Stimulated activated CD8-positive, alpha-beta memory T cell treated with anti-CD3 and anti-CD28 coated beads, Interleukin-2, amount 100 ng/mL, for 1 hour (primary cell): ENCODE results near the gene FAM114A1.
A peak's percentile ranks its signal among the peaks of the same experiment; 100 is the strongest.

ENCODE experiments used
- DNase-seq, 2 donors: peaks; one replicate each; pipeline ENCODE4 v3.0.0-alpha.2; 2020; ENCODE audit warnings: low read depth in 2 of 2

The FAM114A1 gene

GRCh38 chr4:38867478-38868058 is at the start of gene FAM114A1:
Gene FAM114A1, plus strand, starts transcription at chr4:38867806. Its CDS starts 10,273 bp downstream, at chr4:38878079.
- DNase-seq = no peak

DNA sequence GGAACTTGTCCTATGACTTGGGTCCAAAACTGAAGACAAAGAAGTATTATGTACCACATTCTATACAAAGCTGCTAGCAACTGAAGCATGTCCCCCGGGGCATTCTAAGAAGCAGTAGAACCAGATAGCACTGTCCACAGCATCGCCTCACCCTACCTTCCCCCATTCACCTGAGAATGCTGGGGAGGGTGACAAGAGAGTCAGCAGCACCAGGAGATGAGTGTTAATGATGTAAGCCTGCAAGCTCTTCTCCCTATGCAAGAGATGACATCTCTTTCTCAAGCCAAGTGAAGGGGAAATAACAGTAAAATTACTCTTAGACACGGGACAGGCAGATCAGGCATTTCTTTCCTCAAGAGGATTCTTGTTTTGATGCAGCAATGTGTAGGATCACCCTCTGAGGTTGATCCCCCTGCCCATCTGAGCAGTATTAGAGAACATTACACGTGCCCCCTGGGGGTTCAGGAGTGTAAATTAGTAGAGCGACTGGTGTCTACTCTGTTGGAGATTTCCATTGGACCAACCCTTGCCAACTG is 49.1 kb upstream of the FAM114A1 start:
- DNase-seq = no peak

- DNase-seq = no peak
Measured at GRCh38 chr4:38819569-38819968, 48.0 kb upstream of the FAM114A1 start.

GRCh38 chr4:38820329-38821061 is 47.1 kb upstream of the FAM114A1 start:
- DNase-seq = no peak

DNA sequence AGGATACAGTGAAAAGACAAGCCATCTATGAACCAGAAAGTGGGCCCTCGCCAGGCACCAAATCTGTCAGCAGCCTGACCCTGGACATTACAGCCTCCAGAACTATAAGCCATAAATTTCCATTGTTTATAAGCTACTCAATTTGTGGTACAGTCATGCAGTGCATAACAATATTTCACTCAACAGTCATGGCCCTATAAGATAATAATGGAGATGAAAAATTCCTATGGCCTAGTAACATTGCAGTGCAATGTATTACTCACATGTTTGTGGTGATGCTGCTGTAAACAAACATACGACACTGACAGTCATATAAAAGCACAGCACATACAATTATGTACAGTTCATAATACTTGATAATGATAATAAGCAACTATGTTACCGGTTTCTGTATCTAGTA is 45.9 kb upstream of the FAM114A1 start:
- DNase-seq = no peak

DNA sequence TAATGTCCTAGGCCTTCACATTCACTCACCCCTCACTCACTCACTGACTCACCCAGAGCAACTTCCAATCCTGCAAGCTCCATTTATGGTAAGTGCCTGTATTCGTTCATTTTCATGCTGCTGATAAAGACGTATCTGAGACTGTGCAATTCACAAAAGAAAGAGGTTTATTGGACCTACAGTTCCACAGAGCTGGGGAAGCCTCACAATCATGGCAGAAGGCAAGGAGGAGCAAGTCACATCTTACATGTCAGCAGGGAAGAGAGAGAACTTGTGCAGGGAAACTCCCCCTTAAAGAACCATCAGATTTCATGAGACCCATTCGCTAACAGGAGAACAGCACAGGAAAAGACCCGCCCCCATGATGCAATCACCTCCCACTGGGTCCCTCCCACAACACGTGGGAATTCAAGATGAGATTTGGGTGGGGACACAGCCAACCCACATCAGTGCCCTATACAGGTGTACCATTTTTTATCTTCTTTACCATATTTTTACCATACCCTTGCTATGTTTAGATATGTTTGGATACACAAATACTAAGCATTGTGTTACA is 44.8 kb upstream of the FAM114A1 start:
- DNase-seq = no peak

- DNase-seq = no peak
Measured at GRCh38 chr4:38823766-38824165, 43.8 kb upstream of the FAM114A1 start.

GRCh38 chr4:38829237-38829636 is 38.4 kb upstream of the FAM114A1 start:
- no peak for DNase-seq

DNA sequence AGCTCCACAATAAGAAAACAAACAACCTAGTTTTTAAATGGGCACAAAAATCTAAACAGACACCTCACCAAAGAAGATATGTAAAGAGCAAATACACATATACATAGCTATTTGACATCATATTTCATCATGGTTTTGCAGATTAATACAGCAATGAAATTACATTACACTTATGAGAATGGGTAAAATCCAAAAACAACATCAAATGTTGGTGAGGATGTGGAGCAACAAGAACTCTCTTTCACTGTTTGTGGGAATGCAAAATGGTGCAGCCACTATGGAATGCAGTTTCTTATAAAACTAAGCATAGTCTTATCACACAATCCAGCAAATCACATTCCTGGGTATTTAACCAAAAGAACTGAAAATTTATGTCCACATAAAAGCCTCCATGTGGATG is 36.0 kb upstream of the FAM114A1 start:
- DNase-seq = no peak

- DNase-seq = no peak
Measured at GRCh38 chr4:38832206-38832605, 35.4 kb upstream of the FAM114A1 start.

GRCh38 chr4:38832624-38833528 is 34.7 kb upstream of the FAM114A1 start:
- no peak for DNase-seq

DNA sequence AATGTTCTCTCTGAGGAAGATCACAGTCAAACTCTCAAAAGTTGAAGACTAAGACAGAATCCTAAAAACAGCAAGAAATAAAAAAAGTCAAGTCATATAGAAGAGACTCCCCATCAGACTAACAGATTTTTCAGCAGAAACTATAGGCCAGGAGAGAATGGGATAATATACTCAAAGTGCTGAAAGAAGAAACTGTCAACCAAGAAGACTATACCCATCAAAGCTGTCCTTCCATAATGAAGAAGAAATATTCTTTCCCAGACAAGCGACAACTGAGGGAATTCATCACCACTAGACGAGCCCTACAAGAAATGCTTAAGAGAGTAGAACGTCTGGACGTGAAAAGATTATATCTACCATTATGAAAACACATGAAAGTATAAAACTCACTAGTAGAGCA is 33.0 kb upstream of the FAM114A1 start:
- no peak for DNase-seq

- DNase-seq = no peak
Measured at GRCh38 chr4:38837334-38837733, 30.3 kb upstream of the FAM114A1 start.

- DNase-seq = no peak
Measured at GRCh38 chr4:38837849-38838248, 29.8 kb upstream of the FAM114A1 start.

- no peak for DNase-seq
Measured at GRCh38 chr4:38842994-38843393, 24.6 kb upstream of the FAM114A1 start.

- DNase-seq = no peak
Measured at GRCh38 chr4:38846015-38846414, 21.6 kb upstream of the FAM114A1 start.

DNA sequence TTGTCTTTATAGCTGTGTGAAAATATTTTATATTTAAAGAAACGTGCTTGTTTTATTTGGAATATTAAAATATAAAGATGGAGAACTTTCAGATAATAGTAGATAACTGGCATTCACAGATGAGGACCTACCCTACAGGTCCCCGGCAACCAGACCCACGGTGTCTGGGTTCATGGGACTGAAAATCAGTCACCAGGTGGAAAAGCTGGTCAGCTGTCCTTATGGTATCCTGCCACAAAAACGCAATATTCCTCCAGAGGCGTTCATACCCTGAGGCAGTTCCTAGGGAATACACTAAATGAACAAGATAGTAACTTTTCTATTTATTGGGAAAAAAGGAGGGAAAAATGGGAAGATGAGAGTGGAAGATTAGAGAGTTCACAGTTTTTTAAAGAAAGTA is 12.1 kb upstream of the FAM114A1 start:
- DNase-seq = no peak

DNA sequence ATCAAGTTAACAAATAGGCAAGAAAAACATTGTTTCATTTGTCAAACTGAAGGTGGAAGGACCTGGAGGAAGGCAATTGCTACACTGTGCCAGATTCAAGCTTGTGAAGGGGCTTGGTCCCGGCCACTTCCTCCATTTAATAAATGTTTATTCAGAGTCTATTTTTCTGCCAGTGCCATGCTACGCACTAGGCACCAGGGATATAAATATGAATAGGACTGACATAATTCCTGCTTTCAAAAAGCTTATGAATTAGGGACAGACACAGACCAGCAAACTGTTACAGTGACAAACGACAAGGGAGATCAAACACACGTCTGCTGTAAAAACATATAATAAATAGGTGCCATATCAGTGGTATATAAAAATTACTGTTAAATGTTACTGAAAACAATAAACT is 11.6 kb upstream of the FAM114A1 start:
- no peak for DNase-seq

GRCh38 chr4:38856524-38857337 is 10.9 kb upstream of the FAM114A1 start, which contains the start of gene TLR6:
Gene TLR6, minus strand, starts transcription at chr4:38856817. Its CDS starts 27,344 bp downstream, at chr4:38829473.
- DNase-seq = peak in 1 of 2 donors; percentile 38

- DNase-seq = no peak
Measured at GRCh38 chr4:38857354-38858096, 10.1 kb upstream of the FAM114A1 start.
